ENCODE measurements around the gene VPS8. TPM values are rescaled to one million over a fixed set of nuclear protein-coding genes. Genes with fewer than 3 reads are reported as not detected.
"Not testable (repeated sequence)": the region's sequence is repeated elsewhere in the genome, so short reads cannot be mapped to it uniquely, and the experiment has no call there.

The VPS8 gene
- total RNA-seq, 2 donors from 2014 or later: 39.2 to 52.7 TPM

GRCh38 chr3:184946917-184947316, 135.0 kb downstream of the VPS8 start:
- Histone ChIP-seq H3K27ac (no peak overlapping the region), H3K36me3 (replicated peaks in 1 of 2; ENCODE audit: insufficient read depth in 1 of 2, low read depth in 2 of 2) (no peaks in the 10 kb centered on the region), H3K27me3 (no peaks in the 10 kb centered on the region), H3K4me3 (no peak overlapping the region), H3K4me1 (no peaks in the 10 kb centered on the region), H3K9me3 (no peaks in the 10 kb centered on the region)
- intact Hi-C loops (cut with DNase I): no loop called here
- ATAC-seq (no peak), DNase-seq (no peak)
- 88 to 90% methylated on average over 3 of the region's 3 CpGs for WGBS, 2 donors
- TF ChIP-seq POLR2A (IDR thresholded peaks at IDR 0.05) (no peak), CTCF (IDR thresholded peaks at IDR 0.05) (no peak)

DNA sequence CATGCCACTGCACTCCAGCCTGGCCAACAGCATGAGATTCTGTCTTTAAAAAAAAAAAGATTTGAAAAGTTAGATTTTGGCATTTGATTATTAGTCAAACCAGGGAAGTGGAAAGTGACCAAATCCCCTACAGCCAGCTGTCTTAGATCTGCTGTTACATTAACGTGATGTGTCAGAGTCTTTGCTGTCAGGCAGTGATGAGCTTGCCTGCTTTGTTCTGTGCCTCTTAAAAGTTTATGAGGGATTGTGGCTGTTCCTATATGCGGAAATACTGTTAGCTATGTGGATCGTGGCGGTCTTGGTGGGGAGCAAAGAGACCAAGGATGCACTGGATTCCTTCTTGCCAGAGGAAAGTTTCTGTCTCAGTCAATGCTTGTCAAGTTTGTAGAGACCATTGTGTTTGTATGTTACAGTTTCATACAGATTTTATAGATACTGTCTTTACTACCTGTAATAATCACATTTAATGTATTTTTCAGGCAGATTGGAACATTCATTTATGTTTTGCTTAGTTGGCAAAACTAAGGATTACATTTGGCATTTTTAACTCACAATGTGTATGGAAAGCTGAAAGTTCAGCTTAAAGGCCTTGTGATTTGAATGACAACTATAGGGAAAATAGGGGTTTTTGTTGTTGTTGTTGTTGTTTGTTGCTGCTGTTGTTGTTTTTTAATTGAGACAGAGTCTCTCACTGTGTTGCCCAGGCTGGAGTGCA, 137.4 kb downstream of the VPS8 start:
- WGBS, 2 donors: 94 to 96% methylated on average over 4 of the region's 4 CpGs
- Histone ChIP-seq H3K27ac (no peak overlapping the region), H3K4me1 (no peaks in the 10 kb centered on the region), H3K36me3 (replicated peaks in 1 of 2; ENCODE audit: insufficient read depth in 1 of 2, low read depth in 2 of 2) (no peaks in the 10 kb centered on the region), H3K9me3 (no peaks in the 10 kb centered on the region), H3K27me3 (no peaks in the 10 kb centered on the region), H3K4me3 (no peak overlapping the region)
- intact Hi-C loops (cut with DNase I): no loop called here
- DNase-seq: no peak
- ATAC-seq: no peak
- no peak for TF ChIP-seq POLR2A (IDR thresholded peaks at IDR 0.05)
- TF ChIP-seq CTCF (IDR thresholded peaks at IDR 0.05): no peak

DNA sequence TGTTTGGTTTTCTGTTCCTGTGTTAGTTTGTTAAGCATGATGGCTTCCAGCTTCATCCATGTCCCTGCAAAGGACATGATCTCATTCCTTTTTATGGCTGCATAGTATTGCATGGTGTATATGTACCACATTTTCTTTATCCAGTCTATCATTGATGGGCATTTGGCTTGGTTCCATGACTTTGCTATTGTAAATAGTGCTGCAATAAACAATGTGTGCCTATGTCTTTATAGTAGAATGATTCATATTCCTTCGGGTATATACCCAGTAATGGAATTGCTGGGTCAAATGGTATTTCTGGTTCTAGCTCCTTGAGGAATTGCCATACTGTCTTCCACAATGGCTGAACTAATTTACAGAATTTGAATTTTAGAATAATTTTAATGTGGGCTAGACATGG, 138.8 kb downstream of the VPS8 start:
- WGBS, 2 donors: 100% methylated on average over 1 of the region's 1 CpG
- H3K9me3 ChIP-seq; H3K27ac ChIP-seq; H3K4me3 ChIP-seq; intact Hi-C loops (cut with DNase I); DNase-seq; H3K36me3 ChIP-seq (replicated peaks in 1 of 2; ENCODE audit: insufficient read depth in 1 of 2, low read depth in 2 of 2); ATAC-seq; H3K27me3 ChIP-seq; H3K4me1 ChIP-seq: not testable (repeated sequence)

DNA sequence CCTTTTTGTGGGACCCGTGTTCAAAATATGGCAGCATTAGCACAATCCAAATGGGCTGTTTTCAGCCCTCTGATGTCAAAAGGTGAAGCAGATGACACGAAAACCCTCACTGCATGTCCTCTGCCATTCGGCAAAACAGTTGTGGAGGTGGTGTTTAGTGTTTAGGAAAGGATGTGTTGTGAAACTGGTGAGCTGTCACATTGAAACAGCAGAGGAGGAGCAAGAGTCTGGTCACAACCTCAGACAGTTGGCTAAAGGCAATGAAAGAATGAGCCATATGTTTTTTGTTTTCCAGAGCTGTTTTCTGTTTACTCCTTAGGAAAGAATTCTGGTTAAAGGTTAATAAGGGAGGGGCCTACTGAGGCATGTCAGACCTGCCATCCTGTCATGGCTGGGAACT, 140.7 kb downstream of the VPS8 start:
- H3K36me3 ChIP-seq (replicated peaks in 1 of 2; ENCODE audit: insufficient read depth in 1 of 2, low read depth in 2 of 2): no peaks in the 10 kb centered on the region
- no peaks in the 10 kb centered on the region for H3K9me3 ChIP-seq
- ATAC-seq (no peak), DNase-seq (no peak)
- H3K4me3 ChIP-seq: no peak overlapping the region
- H3K4me1 ChIP-seq: no peaks in the 10 kb centered on the region
- WGBS, 2 donors: 86 to 96% methylated on average over 3 of the region's 3 CpGs
- H3K27ac ChIP-seq: no peak overlapping the region
- H3K27me3 ChIP-seq: no peaks in the 10 kb centered on the region
- intact Hi-C loops (cut with DNase I): no loop called here
- TF ChIP-seq CTCF (IDR thresholded peaks at IDR 0.05) (no peak), POLR2A (IDR thresholded peaks at IDR 0.05) (no peak)

GRCh38 chr3:184953401-184953800, 141.4 kb downstream of the VPS8 start:
- H3K9me3 ChIP-seq: no peaks in the 10 kb centered on the region
- no peaks in the 10 kb centered on the region for H3K4me1 ChIP-seq
- no peaks in the 10 kb centered on the region for H3K36me3 ChIP-seq (replicated peaks in 1 of 2; ENCODE audit: insufficient read depth in 1 of 2, low read depth in 2 of 2)
- H3K27ac ChIP-seq: no peak overlapping the region
- no peak for ATAC-seq
- TF ChIP-seq CTCF (IDR thresholded peaks at IDR 0.05) (no peak), POLR2A (IDR thresholded peaks at IDR 0.05) (no peak)
- WGBS, 2 donors: 51 to 61% methylated on average over 2 of the region's 2 CpGs
- no peak overlapping the region for H3K4me3 ChIP-seq
- intact Hi-C loops (cut with DNase I): no loop called here
- H3K27me3 ChIP-seq: no peaks in the 10 kb centered on the region
- no peak for DNase-seq

Data from body of pancreas (tissue), 4 donors.